Mesothelial cell of epicardium (in vitro differentiated cells): ENCODE measurements around the gene FYN. TPM values are rescaled to one million over a fixed set of nuclear protein-coding genes. Genes with fewer than 3 reads are reported as not detected.

Experiments used
- DNase-seq, 2 experiments: peaks; one replicate each; pipeline ENCODE4 v3.0.0; 2021; ENCODE audit warnings: low spot score in 2 of 2; ENCODE audit not compliant: unreplicated experiment in 2 of 2
- H3K27ac Mint-ChIP-seq: 2 replicates; pipeline ENCODE4 v1.8.0; 2021; ENCODE audit warnings: mixed read lengths
- H3K27me3 Mint-ChIP-seq: 2 replicates; pipeline ENCODE4 v1.8.0; 2021; ENCODE audit warnings: low read depth, mixed read lengths
- H3K36me3 Mint-ChIP-seq: 2 replicates; pipeline ENCODE4 v1.8.0; 2021; ENCODE audit warnings: mixed read lengths
- H3K4me1 Mint-ChIP-seq: 2 replicates; pipeline ENCODE4 v1.8.0; 2021; ENCODE audit warnings: mixed read lengths
- H3K4me3 Mint-ChIP-seq: 2 replicates; pipeline ENCODE4 v1.8.0; 2021; ENCODE audit warnings: mild to moderate bottlenecking, moderate library complexity, mixed read lengths
- H3K9me3 Mint-ChIP-seq: 2 replicates; pipeline ENCODE4 v1.8.0; 2021; ENCODE audit warnings: mixed read lengths
- CTCF ChIP-seq: fragments of 200-600 bp; sonication (generic); IDR thresholded peaks from one replicate; pipeline ENCODE4 v1.5.0; 2021; ENCODE audit warnings: antibody characterized with exemption; ENCODE audit not compliant: unreplicated experiment
- total RNA-seq: library from RNA; stranded (reverse); gene quantifications from 3 replicates; pipeline ENCODE4 v1.2.1, GENCODE V29; 2021

FYN gene
- total RNA-seq, 1 donor from 2014 or later, result 115 TPM

DNA sequence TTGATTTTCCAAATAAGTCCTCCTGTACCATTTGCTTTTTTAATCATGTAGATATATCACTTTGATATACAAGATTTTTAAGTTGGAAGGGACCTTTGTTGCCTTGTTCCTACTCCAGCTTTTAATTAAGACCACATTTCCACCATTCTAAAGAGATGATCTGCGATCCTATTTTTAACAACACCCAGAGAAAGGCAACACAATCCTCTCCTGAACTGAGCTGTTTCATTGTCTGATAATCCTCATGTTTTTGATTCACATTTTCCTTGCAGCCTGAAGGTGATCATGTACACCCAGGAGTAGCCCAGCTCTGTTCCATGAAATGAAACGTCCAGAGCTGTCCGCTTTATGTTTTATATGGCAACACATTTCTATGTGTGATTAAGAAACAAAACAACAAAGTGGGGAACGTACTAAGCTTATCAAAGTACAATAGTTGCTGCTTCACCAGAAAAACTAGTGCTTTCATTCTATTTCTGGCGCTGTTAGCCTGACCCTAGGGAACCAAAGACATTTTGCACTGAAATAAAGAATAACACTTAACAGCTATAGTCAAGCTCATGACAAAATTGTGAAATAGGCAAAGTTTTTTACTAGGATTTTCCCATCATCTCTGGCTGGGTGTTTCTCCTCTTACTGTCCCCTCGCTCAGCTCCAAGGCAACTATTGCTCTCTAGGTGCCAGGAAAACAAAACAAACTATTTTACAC, 245.0 kb downstream of the FYN start:
- peaks cover 10% of the 10 kb centered on the region for H3K9me3 Mint-ChIP-seq

GRCh38 chr6:111626441-111626840, 246.8 kb downstream of the FYN start:
- no peak overlapping the region for H3K27ac Mint-ChIP-seq
- H3K4me1 Mint-ChIP-seq, result peaks cover 15% of the 10 kb centered on the region
- TF ChIP-seq CTCF, result no peak

More for the DNA sequence above, 245.0 kb downstream of the FYN start:
- Mint-ChIP-seq H3K27ac (no peak overlapping the region), H3K4me3 (no peak overlapping the region), H3K36me3 (peaks cover 2% of the 10 kb centered on the region), H3K27me3 (no peaks in the 10 kb centered on the region), H3K4me1 (peaks cover 23% of the 10 kb centered on the region)
- no peak for DNase-seq
- no peak for TF ChIP-seq CTCF

DNA sequence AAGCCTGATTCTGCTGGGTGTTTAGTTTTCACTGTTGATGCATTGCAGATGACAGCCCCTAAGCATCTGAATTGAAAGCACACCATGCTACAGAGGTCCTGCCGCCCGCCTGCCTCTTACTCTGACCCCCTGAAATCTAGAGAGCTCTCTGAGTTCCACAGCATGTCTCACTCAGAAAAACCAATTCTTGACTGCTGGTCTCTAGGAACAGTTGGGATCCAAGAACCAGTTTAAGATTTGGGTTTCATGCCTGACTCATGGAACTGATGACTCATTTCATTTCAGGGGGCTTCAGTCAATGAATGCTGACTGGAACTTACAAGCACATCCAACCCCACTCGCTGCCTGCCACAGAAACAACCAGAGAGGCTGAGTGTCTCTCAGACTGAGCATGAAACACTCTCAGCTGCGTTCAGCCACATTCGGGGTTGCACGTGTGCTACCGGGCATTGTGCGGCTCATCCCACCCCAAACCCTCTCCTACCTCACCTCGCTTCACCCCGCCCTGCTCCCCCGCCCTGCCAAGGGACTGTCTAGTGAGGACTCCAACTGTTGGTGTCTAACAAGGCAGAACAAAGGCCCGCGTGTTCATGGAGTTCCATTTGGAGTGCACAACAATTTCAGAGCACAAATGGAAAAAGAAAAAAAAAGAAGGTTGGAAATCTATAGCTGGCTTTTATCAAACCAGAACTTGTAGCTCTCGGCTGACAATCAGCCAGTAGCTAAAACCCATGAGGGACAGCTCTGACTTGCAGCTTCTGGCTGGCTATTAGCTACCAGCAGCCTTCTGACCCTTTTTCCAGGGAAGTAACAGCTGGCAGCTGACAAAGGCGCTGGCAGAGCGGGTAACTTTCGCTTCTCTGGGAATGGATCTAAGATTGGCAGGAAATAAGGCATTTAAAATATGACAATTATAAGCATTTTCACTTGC, 247.5 kb downstream of the FYN start:
- Mint-ChIP-seq H3K36me3 (peaks cover 2% of the 10 kb centered on the region), H3K4me3 (no peak overlapping the region), H3K9me3 (peaks cover 10% of the 10 kb centered on the region), H3K27me3 (no peaks in the 10 kb centered on the region), H3K27ac (no peak overlapping the region), H3K4me1 (peaks cover 8% of the 10 kb centered on the region)
- no peak for DNase-seq
- no peak for TF ChIP-seq CTCF

More at GRCh38 chr6:111626441-111626840, 246.8 kb downstream of the FYN start:
- no peak for DNase-seq
- H3K27me3 Mint-ChIP-seq, result no peaks in the 10 kb centered on the region
- H3K9me3 Mint-ChIP-seq, result peaks cover 10% of the 10 kb centered on the region
- peaks cover 2% of the 10 kb centered on the region for H3K36me3 Mint-ChIP-seq
- no peak overlapping the region for H3K4me3 Mint-ChIP-seq

DNA sequence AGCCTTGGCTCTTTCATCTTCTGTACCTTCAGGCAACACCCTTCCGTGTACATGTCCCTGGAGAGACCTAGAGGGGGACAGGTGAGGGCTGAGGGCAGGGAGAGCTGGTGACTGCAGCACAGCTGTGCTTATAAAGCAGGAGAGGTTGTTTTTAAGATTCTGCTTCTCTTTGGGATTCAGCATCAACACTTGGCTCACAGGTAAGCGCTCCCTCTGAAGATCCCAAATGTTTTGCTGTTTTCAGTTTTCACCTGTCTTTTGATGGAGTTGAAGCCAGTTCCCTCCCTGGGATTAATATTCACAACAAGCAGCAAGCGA, 248.2 kb downstream of the FYN start:
- peaks cover 8% of the 10 kb centered on the region for H3K4me1 Mint-ChIP-seq
- no peak for DNase-seq
- no peak overlapping the region for H3K4me3 Mint-ChIP-seq
- H3K36me3 Mint-ChIP-seq, result peaks cover 2% of the 10 kb centered on the region
- H3K27me3 Mint-ChIP-seq, result no peaks in the 10 kb centered on the region
- TF ChIP-seq CTCF, result no peak
- H3K27ac Mint-ChIP-seq, result no peak overlapping the region
- peaks cover 10% of the 10 kb centered on the region for H3K9me3 Mint-ChIP-seq

GRCh38 chr6:111624401-111625098, 248.7 kb downstream of the FYN start:
- Mint-ChIP-seq H3K4me1 (peaks cover 8% of the 10 kb centered on the region), H3K27me3 (no peaks in the 10 kb centered on the region), H3K27ac (no peak overlapping the region), H3K4me3 (no peak overlapping the region), H3K9me3 (peaks cover 8% of the 10 kb centered on the region), H3K36me3 (peaks cover 2% of the 10 kb centered on the region)
- TF ChIP-seq CTCF, result no peak
- no peak for DNase-seq
